A673 (cell line): ENCODE data around the gene GOLGB1. TPM values are rescaled to one million over a fixed set of nuclear protein-coding genes. Genes with fewer than 3 reads are reported as not detected.

Source experiments
- BruUV-seq: library from RNA; stranded (reverse); fragments of 400-500 nt; replicated peaks from 2 replicates; lab custom pipeline; 2021; lab: Mats Ljungman, UMichigan
- CTCF ChIA-PET: fragments of 300-600 bp; sonication (Branson Sonifier 250); formaldehyde crosslinking; loops from one replicate; lab custom pipeline; 2022; ENCODE audit warnings: antibody characterized with exemption; lab: Charles Lee
- POLR2A ChIA-PET: fragments of 300-600 bp; sonication (Branson Sonifier 250); formaldehyde crosslinking; loops from one replicate; lab custom pipeline; 2022; ENCODE audit warnings: antibody characterized with exemption; ENCODE audit not compliant: low non-redundant PET; lab: Charles Lee
- DNase-seq: peaks from one replicate; pipeline ENCODE4 v3.0.0-alpha.2; 2015; ENCODE audit warnings: low spot score
- H3K27ac ChIP-seq: fragments of 200-600 bp; sonication (generic); 2 replicates; pipeline ENCODE4 v1.5.1; 2016; ENCODE audit warnings: mixed run types, low read depth, mild to moderate bottlenecking, mixed read lengths, antibody characterized with exemption, low read length; ENCODE audit not compliant: poor library complexity, severe bottlenecking
- H3K27me3 ChIP-seq: fragments of 200-600 bp; sonication (generic); replicated peaks from 2 replicates; pipeline ENCODE4 v1.6.1; 2017; ENCODE audit warnings: mixed run types, low read depth, mild to moderate bottlenecking, mixed read lengths, antibody characterized with exemption, low read length; ENCODE audit not compliant: insufficient read depth, poor library complexity
- H3K36me3 ChIP-seq: fragments of 200-600 bp; sonication (generic); 2 replicates; pipeline ENCODE4 v1.6.1; 2016; ENCODE audit warnings: mixed run types, mild to moderate bottlenecking, mixed read lengths, antibody characterized with exemption, low read length; ENCODE audit not compliant: insufficient read depth, poor library complexity, severe bottlenecking
- H3K4me1 ChIP-seq: fragments of 200-600 bp; sonication (generic); 2 replicates; pipeline ENCODE4 v1.6.1; 2017; ENCODE audit warnings: mixed run types, mild to moderate bottlenecking, mixed read lengths, antibody characterized with exemption, low read length; ENCODE audit not compliant: insufficient read depth, poor library complexity, severe bottlenecking
- H3K4me3 ChIP-seq: fragments of 200-600 bp; sonication (generic); 2 replicates; pipeline ENCODE4 v1.5.1; 2016; ENCODE audit warnings: low read depth, mixed run types, mild to moderate bottlenecking, mixed read lengths, low read length; ENCODE audit not compliant: poor library complexity, severe bottlenecking
- H3K9me3 ChIP-seq: fragments of 200-600 bp; sonication (generic); 2 replicates; pipeline ENCODE4 v1.6.1; 2016; ENCODE audit warnings: mixed run types, low read depth, mild to moderate bottlenecking, mixed read lengths, antibody characterized with exemption, low read length; ENCODE audit not compliant: poor library complexity, severe bottlenecking
- EZH2 ChIP-seq: fragments of 200-600 bp; sonication (generic); IDR thresholded peaks from 2 replicates; pipeline ENCODE4 v1.6.1; 2017; ENCODE audit warnings: borderline replicate concordance, low read depth, mild to moderate bottlenecking, mixed read lengths, antibody characterized with exemption, low read length; ENCODE audit not compliant: poor library complexity, severe bottlenecking
- intact Hi-C: fragments of 100-400 bp; cut with micrococcal nuclease; formaldehyde crosslinking; loops from one replicate; pipeline ENCODE4 v1.10.0; 2022; ENCODE audit not compliant: unreplicated experiment
- total RNA-seq: library from RNA; stranded (reverse); gene quantifications from 2 replicates; pipeline ENCODE4 v1.2.3, GENCODE V29; 2021
- TF ChIP-seq, protein P1 (sequence below): fragments of 300-800, 200-600 bp; sonication (generic); conservative IDR thresholded peaks from 2 replicates; pipeline ENCODE4 v1.5.1; 2017; ENCODE audit warnings: low read depth, mild to moderate bottlenecking, antibody characterized with exemption, low read length, moderate library complexity, mixed read lengths

The GOLGB1 gene
- total RNA-seq, 1 experiment from 2014 or later, result 19.9 TPM

DNA sequence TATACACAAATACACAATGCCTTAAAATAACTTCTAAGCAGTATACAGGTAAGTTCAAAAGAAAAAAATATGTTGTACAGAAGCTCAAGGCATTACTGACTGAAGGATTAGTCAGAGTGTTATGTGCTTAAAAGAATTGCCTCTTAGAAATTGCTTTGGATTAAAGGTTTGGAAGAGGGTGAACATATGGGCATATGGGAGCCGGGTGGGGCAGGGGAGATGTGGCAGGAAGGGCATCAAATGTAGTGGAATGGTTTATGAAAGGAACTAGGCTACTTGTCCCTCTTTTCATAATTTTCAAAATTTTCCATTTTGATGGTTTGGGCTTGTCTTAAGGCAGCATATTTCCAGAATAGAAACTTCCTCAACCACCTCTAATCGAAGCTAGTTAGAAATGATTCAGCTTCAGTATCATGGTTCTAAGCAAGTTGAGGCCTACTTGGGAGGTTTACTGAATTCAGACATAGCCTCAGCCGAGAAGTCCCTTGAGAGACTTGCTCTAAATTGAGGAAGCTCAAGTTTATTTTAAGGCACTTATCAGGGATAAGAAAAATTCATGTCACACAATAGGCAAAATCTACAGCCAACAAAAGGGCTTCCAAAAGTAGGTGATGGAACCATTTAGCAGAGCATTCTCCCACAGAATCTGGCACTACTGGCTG is 10.1 kb upstream of the GOLGB1 start:
- Histone ChIP-seq H3K36me3 (no peaks in the 10 kb centered on the region), H3K27ac (no peak overlapping the region), H3K4me1 (peaks cover 8% of the 10 kb centered on the region), H3K4me3 (no peak overlapping the region), H3K9me3 (no peaks in the 10 kb centered on the region), H3K27me3 (no peaks in the 10 kb centered on the region)
- POLR2A ChIA-PET, result no interaction called here
- no TSS peak for BruUV-seq
- CTCF ChIA-PET, result no interaction called here
- TF ChIP-seq, protein P1, sequence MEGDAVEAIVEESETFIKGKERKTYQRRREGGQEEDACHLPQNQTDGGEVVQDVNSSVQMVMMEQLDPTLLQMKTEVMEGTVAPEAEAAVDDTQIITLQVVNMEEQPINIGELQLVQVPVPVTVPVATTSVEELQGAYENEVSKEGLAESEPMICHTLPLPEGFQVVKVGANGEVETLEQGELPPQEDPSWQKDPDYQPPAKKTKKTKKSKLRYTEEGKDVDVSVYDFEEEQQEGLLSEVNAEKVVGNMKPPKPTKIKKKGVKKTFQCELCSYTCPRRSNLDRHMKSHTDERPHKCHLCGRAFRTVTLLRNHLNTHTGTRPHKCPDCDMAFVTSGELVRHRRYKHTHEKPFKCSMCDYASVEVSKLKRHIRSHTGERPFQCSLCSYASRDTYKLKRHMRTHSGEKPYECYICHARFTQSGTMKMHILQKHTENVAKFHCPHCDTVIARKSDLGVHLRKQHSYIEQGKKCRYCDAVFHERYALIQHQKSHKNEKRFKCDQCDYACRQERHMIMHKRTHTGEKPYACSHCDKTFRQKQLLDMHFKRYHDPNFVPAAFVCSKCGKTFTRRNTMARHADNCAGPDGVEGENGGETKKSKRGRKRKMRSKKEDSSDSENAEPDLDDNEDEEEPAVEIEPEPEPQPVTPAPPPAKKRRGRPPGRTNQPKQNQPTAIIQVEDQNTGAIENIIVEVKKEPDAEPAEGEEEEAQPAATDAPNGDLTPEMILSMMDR, result no peak
- TF ChIP-seq EZH2, result no peak
- DNase-seq, result no peak
- intact Hi-C loops, result no loop called here

DNA sequence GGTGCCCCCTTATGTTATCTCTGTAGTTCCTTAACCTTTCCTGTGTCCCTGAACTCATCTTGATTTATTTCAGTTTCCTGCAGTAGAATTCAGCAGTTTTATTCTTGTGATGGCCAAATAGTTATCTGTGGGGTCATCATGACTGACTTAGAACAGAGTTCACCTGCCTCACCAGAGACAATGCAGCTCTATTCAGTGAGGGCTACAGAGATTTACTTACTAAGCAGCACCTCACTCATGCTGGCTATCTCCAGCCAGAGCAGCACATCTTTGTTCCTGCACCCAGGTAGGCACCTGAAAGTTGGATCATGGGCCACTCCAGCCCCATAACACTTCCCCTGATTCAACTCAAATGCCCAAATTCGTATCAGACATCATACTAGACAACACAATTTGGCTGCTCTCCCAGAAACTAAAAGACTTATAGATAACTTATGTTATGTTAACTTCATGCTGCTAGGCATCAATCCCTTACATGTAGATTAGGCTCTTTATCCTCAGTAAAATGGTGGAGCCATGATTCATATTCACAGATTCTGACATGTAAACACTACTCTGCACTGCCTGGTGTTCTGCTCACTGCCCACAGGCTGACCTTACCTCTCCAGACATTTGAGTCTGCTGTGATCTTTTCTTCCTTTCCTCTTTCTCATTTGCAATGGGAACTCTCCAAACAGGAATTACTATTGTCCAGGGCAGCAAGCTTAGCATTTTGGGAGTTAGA is 9.3 kb upstream of the GOLGB1 start:
- intact Hi-C loops, result no loop called here
- TF ChIP-seq EZH2, result no peak
- TF ChIP-seq, protein P1, result no peak
- BruUV-seq, result no TSS peak
- ChIA-PET CTCF (no interaction called here), POLR2A (no interaction called here)
- Histone ChIP-seq H3K27me3 (no peaks in the 10 kb centered on the region), H3K4me3 (no peak overlapping the region), H3K9me3 (no peaks in the 10 kb centered on the region), H3K36me3 (no peaks in the 10 kb centered on the region), H3K4me1 (peaks cover 8% of the 10 kb centered on the region), H3K27ac (no peak overlapping the region)
- DNase-seq, result no peak

DNA sequence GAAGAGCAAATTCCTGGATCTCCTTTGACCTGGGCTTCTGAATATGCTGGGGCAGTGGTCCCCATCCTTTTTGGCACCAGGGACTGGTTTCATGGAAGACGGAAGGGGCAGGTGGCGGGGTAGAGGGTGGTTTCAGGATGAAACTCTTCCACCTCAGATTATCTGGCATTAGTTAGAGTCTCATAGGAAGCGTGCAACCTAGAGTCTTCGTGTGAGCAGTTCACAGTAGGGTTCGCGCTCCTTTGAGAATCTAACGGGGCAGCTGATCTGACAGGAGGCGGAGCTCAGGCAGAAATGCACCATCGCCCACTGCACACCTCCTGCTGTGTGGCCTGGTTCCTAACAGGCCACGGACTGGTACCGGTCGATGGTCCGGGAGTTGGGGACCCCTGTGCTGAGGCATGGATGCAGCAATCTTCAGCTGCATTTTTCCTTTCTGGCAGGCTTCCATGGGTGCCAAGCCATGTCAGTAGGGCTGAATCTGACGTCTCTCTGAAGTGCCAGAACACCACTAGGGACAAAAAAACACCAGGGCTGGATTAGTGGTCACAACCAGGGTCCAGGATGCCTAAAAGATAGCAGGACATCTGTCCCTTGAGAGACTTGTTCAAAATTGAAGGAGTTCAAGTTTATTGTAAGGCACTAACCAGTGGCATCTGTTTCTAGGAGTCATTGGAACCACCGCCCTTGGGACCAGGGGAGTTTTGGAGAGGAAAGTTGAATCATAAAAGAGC is 8.4 kb upstream of the GOLGB1 start:
- Histone ChIP-seq H3K36me3 (no peaks in the 10 kb centered on the region), H3K9me3 (no peaks in the 10 kb centered on the region), H3K27ac (no peak overlapping the region), H3K27me3 (no peaks in the 10 kb centered on the region), H3K4me3 (no peak overlapping the region), H3K4me1 (peaks cover 8% of the 10 kb centered on the region)
- intact Hi-C loops, result no loop called here
- TF ChIP-seq, protein P1, result no peak
- TF ChIP-seq EZH2, result no peak
- ChIA-PET CTCF (no interaction called here), POLR2A (no interaction called here)
- no TSS peak for BruUV-seq
- DNase-seq, result no peak
